NCI-H187 (cell line): ENCODE data around the gene MPHOSPH8.
"Not testable (repeated sequence)": the region's sequence is repeated elsewhere in the genome, so short reads cannot be mapped to it uniquely, and the experiment has no call there.

Source experiments
- DNase-seq, 2 experiments: peaks; one replicate each; lab custom pipeline; 2025; lab: John Stamatoyannopoulos, UW

The MPHOSPH8 gene

DNA sequence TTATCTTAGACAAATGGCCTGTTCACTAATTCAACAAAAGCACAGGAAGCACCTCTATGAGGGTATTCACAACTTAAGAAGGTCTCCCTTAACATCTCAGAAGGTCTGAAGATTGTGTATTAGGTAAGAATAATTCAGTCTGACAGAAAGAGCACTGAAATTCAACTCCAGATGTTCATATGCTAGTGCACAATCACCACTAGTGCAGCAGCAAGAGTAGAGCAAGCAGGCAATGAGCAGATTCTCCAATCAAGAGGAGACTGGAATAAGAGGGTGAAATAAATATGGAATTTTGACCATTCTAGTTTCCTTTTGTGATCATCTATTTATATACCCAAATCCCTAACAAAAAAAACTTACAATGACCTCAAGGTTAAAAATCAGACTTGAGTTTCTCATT, 52.0 kb downstream of the MPHOSPH8 start:
- no peak for DNase-seq

- not testable (repeated sequence) for DNase-seq
Observed at GRCh38 chr13:19691447-19691846, 58.0 kb downstream of the MPHOSPH8 start.

GRCh38 chr13:19695428-19695827, 62.0 kb downstream of the MPHOSPH8 start:
- no peak for DNase-seq

DNA sequence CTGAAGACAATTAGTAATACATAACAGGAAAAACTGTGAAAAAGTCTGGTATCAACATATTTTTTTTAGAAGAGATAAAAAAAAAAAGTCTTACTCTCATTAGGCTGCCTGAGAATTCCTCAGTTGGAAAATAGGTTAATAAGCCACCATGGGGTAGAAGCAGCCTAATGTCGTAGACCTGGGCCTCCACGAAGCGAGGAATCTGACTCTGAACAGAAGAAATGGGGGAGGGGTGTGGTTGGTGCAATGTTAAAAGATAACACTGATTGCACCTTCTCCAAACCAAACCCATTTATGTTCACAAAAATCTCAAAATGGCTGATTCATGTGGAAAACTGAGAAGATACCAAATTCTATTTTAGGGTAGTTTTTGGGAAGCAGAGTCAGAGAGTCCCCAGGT, 62.4 kb downstream of the MPHOSPH8 start:
- no peak for DNase-seq

DNA sequence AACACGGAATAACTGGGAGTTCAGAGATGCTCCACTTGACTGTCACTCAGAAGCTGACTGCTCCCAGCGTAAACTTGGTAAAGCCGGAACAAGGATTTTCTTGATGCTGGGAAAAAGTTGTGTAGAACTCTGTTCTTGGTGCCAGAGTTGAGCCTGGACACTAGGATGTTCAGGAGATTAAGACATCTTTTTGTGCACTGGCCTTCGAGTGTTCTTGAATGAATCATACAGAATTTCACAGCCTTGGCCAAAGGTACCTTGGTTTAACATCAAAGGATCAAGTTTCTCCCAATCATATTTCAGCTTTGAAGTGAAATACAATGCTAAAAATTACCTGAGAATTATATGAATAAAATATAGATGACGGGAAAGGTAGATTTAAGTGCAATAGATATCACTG, 67.5 kb downstream of the MPHOSPH8 start:
- DNase-seq = not testable (repeated sequence)

- not testable (repeated sequence) for DNase-seq
Observed at GRCh38 chr13:19701619-19702018, 68.2 kb downstream of the MPHOSPH8 start.

DNA sequence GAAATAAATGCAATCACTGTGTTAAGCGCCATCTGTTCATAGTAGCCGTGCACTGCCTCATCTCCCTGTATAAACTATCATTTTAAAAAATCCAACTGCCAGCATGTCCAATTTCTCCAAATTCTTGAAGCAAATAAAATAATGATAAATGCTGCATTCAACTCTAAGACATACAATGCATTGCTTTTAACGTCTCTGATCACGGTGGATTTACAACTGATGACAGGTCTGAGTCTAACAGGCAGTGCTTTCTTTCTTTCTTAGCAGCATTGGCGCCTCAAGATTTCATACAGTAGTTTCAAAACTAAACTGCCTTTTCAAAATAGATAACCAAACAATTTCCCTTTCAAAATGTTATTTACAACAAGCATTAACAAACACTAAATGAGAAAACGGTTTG, 70.8 kb downstream of the MPHOSPH8 start:
- not testable (repeated sequence) for DNase-seq

GRCh38 chr13:19709039-19709438, 75.6 kb downstream of the MPHOSPH8 start:
- DNase-seq = not testable (repeated sequence)

DNA sequence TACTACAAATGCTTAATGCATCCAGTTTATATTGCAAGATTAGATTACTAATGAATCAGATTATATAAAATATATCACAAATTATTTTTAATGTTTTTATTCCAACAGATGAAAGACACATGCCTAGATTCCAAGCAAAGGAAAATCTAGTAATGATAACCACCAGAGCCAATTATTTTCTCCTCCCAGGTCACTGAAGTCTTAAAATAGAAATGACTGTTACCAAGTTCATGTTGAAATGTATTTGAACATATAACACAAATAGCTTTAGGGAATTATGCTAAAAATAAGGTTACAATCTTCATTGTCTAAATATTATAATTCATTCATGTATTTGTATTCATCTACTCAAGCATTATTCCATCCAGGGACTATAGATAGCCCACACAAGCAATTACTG, 76.3 kb downstream of the MPHOSPH8 start:
- not testable (repeated sequence) for DNase-seq

GRCh38 chr13:19713186-19713965, 79.9 kb downstream of the MPHOSPH8 start:
- DNase-seq = no peak

GRCh38 chr13:19720039-19720438, 86.6 kb downstream of the MPHOSPH8 start:
- no peak for DNase-seq
